Bladder microvascular endothelial cell (primary cell): ENCODE data around the gene OR2W3. TPM values are rescaled to one million over a fixed set of nuclear protein-coding genes. Genes with fewer than 3 reads are reported as not detected.

ENCODE experiments used
- total RNA-seq: library from RNA; depleted of rRNA; stranded (reverse); fragments of >200 nt; gene quantifications from 2 replicates; pipeline ENCODE4 v1.2.3, GENCODE V29; 2014

The OR2W3 gene
- not detected in 2 replicates for total RNA-seq

DNA sequence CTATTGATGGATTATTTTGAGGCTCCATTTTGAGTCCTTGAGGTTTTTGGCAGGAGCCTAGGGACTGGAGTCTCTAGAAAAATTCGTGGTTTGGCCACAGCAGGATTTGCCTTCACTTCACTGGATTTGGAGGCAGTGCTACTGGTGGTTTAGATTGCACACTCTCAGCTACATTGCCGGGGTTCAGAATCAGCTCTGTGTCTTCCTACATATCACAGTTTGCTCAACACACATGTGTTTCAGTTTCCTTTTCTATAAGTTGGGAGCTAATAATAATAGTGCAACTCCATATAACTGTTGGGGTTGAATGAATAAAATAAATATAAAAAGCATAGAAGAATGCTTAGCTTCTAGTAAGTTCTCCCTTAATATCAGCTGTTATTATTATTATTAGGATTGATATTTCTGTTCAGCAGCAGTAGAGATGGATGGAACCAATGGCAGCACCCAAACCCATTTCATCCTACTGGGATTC, at the start of gene OR2W3:
Gene OR2W3 (plus strand): TSS at position 425 of the 475 bp plus-strand sequence. CDS start 0 bp downstream, at position 425.

GRCh38 chr1:247857069-247857984, 38.1 kb upstream of the OR2W3 start, which contains the start of gene TRIM58:
Gene TRIM58, plus strand, starts transcription at chr1:247857187. Its CDS starts 60 bp downstream, at chr1:247857247.

DNA sequence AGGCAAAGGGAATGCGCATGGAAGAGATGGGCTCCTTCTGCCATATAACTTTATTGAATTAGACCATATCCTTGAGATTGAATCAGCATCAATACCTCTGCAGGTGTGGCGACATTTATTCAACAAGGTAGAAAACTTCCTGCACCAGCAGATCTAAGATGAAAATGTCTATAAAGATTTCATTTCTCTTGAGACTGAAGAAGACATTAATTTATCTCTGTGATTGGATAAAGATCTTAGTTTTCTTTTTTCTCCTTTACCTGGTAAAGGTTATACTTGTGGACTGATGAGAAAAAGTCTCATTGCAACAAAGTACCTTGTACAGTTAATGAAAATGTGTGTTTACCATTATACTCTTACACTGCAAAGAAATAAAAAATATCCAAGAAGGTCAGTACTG, 24.6 kb downstream of the OR2W3 start, which contains the start of gene OR2T8:
Gene OR2T8 (plus strand): TSS at position 301 of the 400 bp plus-strand sequence. CDS start 766 bp downstream, outside the sequence.

DNA sequence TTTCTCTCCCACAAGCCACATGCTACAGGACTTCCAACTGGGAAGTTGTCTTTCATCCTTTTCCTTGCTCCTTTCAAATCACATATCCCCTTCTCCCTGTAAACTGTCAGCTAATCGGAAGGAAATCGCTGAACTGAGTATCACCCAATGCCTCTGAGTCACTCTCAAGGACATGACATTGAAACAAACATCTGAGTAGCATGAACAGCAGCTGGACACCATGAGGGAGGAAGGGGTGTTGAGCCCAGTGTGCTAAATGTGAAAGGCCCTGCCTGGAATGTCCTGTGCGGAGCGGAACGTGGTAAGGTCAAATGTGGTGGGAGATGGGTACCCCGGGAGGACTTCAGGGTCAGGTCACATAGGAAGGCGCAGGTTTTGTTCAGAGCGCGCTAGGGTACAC, 29.5 kb downstream of the OR2W3 start, which contains the start of gene OR2AJ1:
Gene OR2AJ1 (plus strand): TSS at position 22 of the 400 bp plus-strand sequence. CDS start 8,880 bp downstream, outside the sequence.

Other genes with a start within 250 kb of the OR2W3 start
- gene OR13G1, start 215.8 kb upstream of the OR2W3 start, total RNA-seq: not detected in 2 replicates
- gene OR6F1, start 178.9 kb upstream of the OR2W3 start, total RNA-seq: not detected in 2 replicates
- not detected in 2 replicates for gene OR14K1, start 157.0 kb upstream of the OR2W3 start, total RNA-seq
- not detected in 2 replicates for gene OR14A2, start 147.4 kb upstream of the OR2W3 start, total RNA-seq
- not detected in 2 replicates for gene OR1C1, start 135.0 kb upstream of the OR2W3 start, total RNA-seq
- not detected in 2 replicates for gene OR14A16, start 71.5 kb upstream of the OR2W3 start, total RNA-seq
- gene OR11L1, start 53.7 kb upstream of the OR2W3 start, total RNA-seq: not detected in 2 replicates
- 0.06 TPM in 1 of 2 replicates, not detected in the other for gene TRIM58, start 38.4 kb upstream of the OR2W3 start, total RNA-seq
- not detected in 2 replicates for gene OR2T8, start 24.7 kb downstream of the OR2W3 start, total RNA-seq
- not detected in 2 replicates for gene OR2AJ1, start 29.3 kb downstream of the OR2W3 start, total RNA-seq
- gene OR2L8, start 53.3 kb downstream of the OR2W3 start, total RNA-seq: 0.31 TPM in 1 of 2 replicates, not detected in the other
- gene OR2AK2, start 69.6 kb downstream of the OR2W3 start, total RNA-seq: not detected in 2 replicates
- gene OR2L5, start 118.1 kb downstream of the OR2W3 start, total RNA-seq: not detected in 2 replicates
- not detected in 2 replicates for gene OR2L2, start 134.5 kb downstream of the OR2W3 start, total RNA-seq
- gene OR2L3, start 151.2 kb downstream of the OR2W3 start, total RNA-seq: not detected in 2 replicates
- not detected in 2 replicates for gene OR2L13, start 199.6 kb downstream of the OR2W3 start, total RNA-seq
- not detected in 2 replicates for gene OR2M5, start 249.6 kb downstream of the OR2W3 start, total RNA-seq